K562 (cell line): ENCODE data around the gene IL12RB2. TPM values are rescaled to one million over a fixed set of nuclear protein-coding genes. Genes with fewer than 3 reads are reported as not detected.
A peak's percentile ranks its signal among the peaks of the same experiment; 100 is the strongest.

Experiments used
- ADNP ChIP-seq: fragments of 200-800 bp; sonication (Bioruptor generic); IDR thresholded peaks from 2 replicates; pipeline ENCODE4 v1.6.1; 2016; ENCODE audit warnings: missing genetic modification characterization, missing compliant biosample characterization
- CHD4 ChIP-seq: fragments of 200-600 bp; sonication (generic); IDR thresholded peaks from 3 replicates; pipeline ENCODE4 v1.6.1; 2012; ENCODE audit warnings: low read depth, mild to moderate bottlenecking, mixed read lengths, low read length, inconsistent platforms; ENCODE audit not compliant: insufficient read depth, insufficient replicate concordance, poor library complexity, severe bottlenecking
- DEAF1 ChIP-seq: fragments of 450-650 bp; formaldehyde crosslinking; IDR thresholded peaks from 2 replicates; pipeline ENCODE4 v1.4.0; 2020; ENCODE audit warnings: mild to moderate bottlenecking, moderate library complexity
- EP400 ChIP-seq: fragments of 450-650 bp; IDR thresholded peaks from 2 replicates; pipeline ENCODE4 v1.6.1; 2017; ENCODE audit warnings: antibody characterized with exemption, mild to moderate bottlenecking, moderate library complexity
- FOXM1 ChIP-seq, 2 experiments: fragments of 450-650 bp in 1 of 2; sonication (generic) in 1 of 2; formaldehyde crosslinking in 1 of 2; IDR thresholded peaks; 2 replicates each; pipeline versions ENCODE4 v1.6.1 to v1.9.0; 2017 to 2022; ENCODE audit warnings: low read depth in 2 of 2, mild to moderate bottlenecking in 2 of 2, missing genetic modification reagents in 1 of 2, moderate library complexity in 1 of 2
- FOXO4 ChIP-seq: fragments of 450-650 bp; formaldehyde crosslinking; IDR thresholded peaks from 2 replicates; pipeline ENCODE4 v1.4.0; 2020; ENCODE audit warnings: mild to moderate bottlenecking, moderate library complexity
- IRF1 ChIP-seq: sonication (generic); formaldehyde crosslinking; IDR thresholded peaks from 2 replicates; pipeline ENCODE4 v1.8.0; 2022; ENCODE audit warnings: missing genetic modification reagents, mild to moderate bottlenecking, borderline replicate concordance
- JUNB ChIP-seq: fragments of 450-650 bp; formaldehyde crosslinking; conservative IDR thresholded peaks from 2 replicates; pipeline ENCODE4 v1.4.0; 2020; ENCODE audit warnings: mild to moderate bottlenecking
- KLF1 ChIP-seq: fragments of 450-650 bp; IDR thresholded peaks from 2 replicates; pipeline ENCODE4 v1.6.1; 2016; ENCODE audit warnings: missing genetic modification characterization, missing compliant biosample characterization
- NCOR1 ChIP-seq: fragments of 450-650 bp; IDR thresholded peaks from 2 replicates; pipeline ENCODE4 v1.6.1; 2016; ENCODE audit warnings: mild to moderate bottlenecking, moderate library complexity
- NELFE ChIP-seq: IDR thresholded peaks from 2 replicates; pipeline ENCODE4 v1.6.1; 2011; ENCODE audit warnings: mild to moderate bottlenecking; ENCODE audit not compliant: insufficient read depth, insufficient read length
- OTX1 ChIP-seq: fragments of 450-650 bp; formaldehyde crosslinking; IDR thresholded peaks from 2 replicates; pipeline ENCODE4 v1.4.0; 2022; ENCODE audit warnings: mild to moderate bottlenecking
- PKNOX1 ChIP-seq: fragments of 450-650 bp; IDR thresholded peaks from 2 replicates; pipeline ENCODE4 v1.6.1; 2016
- POLR2H ChIP-seq: IDR thresholded peaks from 2 replicates; pipeline ENCODE4 v1.6.1; 2016; ENCODE audit warnings: missing genetic modification characterization, low read depth, mild to moderate bottlenecking, control low read depth, missing compliant biosample characterization, moderate library complexity
- RBBP5 ChIP-seq: fragments of 200-600 bp; sonication (generic); IDR thresholded peaks from 2 replicates; pipeline ENCODE4 v1.6.1; 2012; ENCODE audit warnings: borderline replicate concordance, mild to moderate bottlenecking, low read length, control low read depth, inconsistent platforms; ENCODE audit not compliant: insufficient read depth, poor library complexity, severe bottlenecking
- RBM22 ChIP-seq: fragments of 200-400 bp; formaldehyde crosslinking; IDR thresholded peaks from 2 replicates; pipeline ENCODE4 v1.6.1; 2018; ENCODE audit warnings: low read length, low read depth; ENCODE audit not compliant: poor library complexity, severe bottlenecking
- THRB ChIP-seq: fragments of 450-650 bp; formaldehyde crosslinking; conservative IDR thresholded peaks from 2 replicates; pipeline ENCODE4 v1.4.0; 2022; ENCODE audit warnings: mild to moderate bottlenecking, missing genetic modification characterization
- ZBED1 ChIP-seq: IDR thresholded peaks from 2 replicates; pipeline ENCODE4 v1.6.1; 2014
- ZNF134 ChIP-seq: fragments of 250-450 bp; sonication (Bioruptor Pico); conservative IDR thresholded peaks from 2 replicates; pipeline ENCODE4 v1.4.0; 2020
- ZNF143 ChIP-seq: sonication (generic); formaldehyde crosslinking; IDR thresholded peaks from 2 replicates; pipeline ENCODE4 v1.9.0; 2022; ENCODE audit warnings: mild to moderate bottlenecking, missing genetic modification reagents
- ZNF282 ChIP-seq: sonication (generic); formaldehyde crosslinking; IDR thresholded peaks from 2 replicates; pipeline ENCODE4 v1.8.1; 2023; ENCODE audit warnings: missing genetic modification reagents
- polyA plus RNA-seq, 8 experiments: library from polyadenylated mRNA; depleted of rRNA in 4 of 8; stranded (reverse) in 5 of 8; unstranded in 3 of 8; fragments of >200 nt; fragmentation: Nextera tagmentation in 2 of 8; fragmentation: Illumina TruSeq in 1 of 8; extraction: Ambion mirVana in 2 of 8; extraction: Trizol in 1 of 8; gene quantifications; 2 replicates each; pipeline versions ENCODE4 v1.2.1 to v1.2.3, GENCODE V29; 2011 to 2014; ENCODE audit warnings: inconsistent platforms in 1 of 8, missing spikeins in 1 of 8
- total RNA-seq, 7 experiments: library from RNA; depleted of rRNA in 6 of 7; stranded (reverse); fragments of >200 nt in 6 of 7; fragmentation: Illumina TruSeq in 2 of 7; extraction: Trizol in 2 of 7; gene quantifications; 2 replicates each; pipeline versions ENCODE4 v1.2.1 to v1.2.3, GENCODE V29; 2011 to 2021; ENCODE audit warnings: low replicate concordance in 1 of 7

The IL12RB2 gene
- total and polyA plus RNA-seq, 9 of the 15 experiments (the other 6 are each of a cell fraction or from before 2014, with no cell fraction given) = 0.39 to 3.3 (median 1.9) TPM

- no peak for TF ChIP-seq IRF1 (CRISPR knock-in tag)
- TF ChIP-seq PKNOX1 = no peak
- TF ChIP-seq ADNP (tag) = no peak
- no peak for TF ChIP-seq CHD4
- TF ChIP-seq FOXM1 (IDR thresholded peaks at IDR 0.05; ENCODE audit: low read depth) = peak; percentile 61
- no peak for TF ChIP-seq FOXM1 (CRISPR knock-in tag; IDR thresholded peaks at IDR 0.05; ENCODE audit: low read depth)
- TF ChIP-seq ZNF134 (CRISPR knock-in tag) = no peak
- no peak for TF ChIP-seq KLF1 (tag)
- no peak for TF ChIP-seq ZNF282 (CRISPR knock-in tag)
- no peak for TF ChIP-seq ZNF143 (CRISPR knock-in tag)
- no peak for TF ChIP-seq JUNB (CRISPR knock-in tag)
- no peak for TF ChIP-seq DEAF1 (CRISPR knock-in tag)
- TF ChIP-seq THRB (CRISPR knock-in tag) = no peak
- no peak for TF ChIP-seq OTX1
- TF ChIP-seq NELFE = no peak
- no peak for TF ChIP-seq FOXO4
- no peak for TF ChIP-seq RBBP5
- TF ChIP-seq NCOR1 = peak; percentile 82
- no peak for TF ChIP-seq EP400
- no peak for TF ChIP-seq POLR2H (tag)
- no peak for TF ChIP-seq RBM22
- TF ChIP-seq ZBED1 = no peak
These were observed 48.2 kb downstream of the IL12RB2 start (continued) for GRCh38 chr1:67355745-67356424.
